HCT116 (cell line): ENCODE results near the gene OR5H6. TPM values are rescaled to one million over a fixed set of nuclear protein-coding genes. Genes with fewer than 3 reads are reported as not detected.

Experiments used
- ATAC-seq: fragments of 200-7000 bp; cut with Tn5 transposase; 2 replicates; pipeline ENCODE4 v1.9.1; 2020; ENCODE audit warnings: mild to moderate bottlenecking, moderate library complexity
- BruUV-seq: library from RNA; stranded (reverse); fragments of 400-500 nt; replicated peaks from 2 replicates; lab custom pipeline; 2021; lab: Mats Ljungman, UMichigan
- CTCF ChIA-PET: fragments of 300-600 bp; sonication (Branson Sonifier 250); formaldehyde crosslinking; loops from one replicate; lab custom pipeline; 2021; ENCODE audit warnings: antibody characterized with exemption; lab: Charles Lee
- POLR2A ChIA-PET: fragments of 300-600, 350-600 bp; sonication (Branson Sonifier 250); formaldehyde crosslinking; loops from one replicate; lab custom pipeline; 2021; ENCODE audit warnings: antibody characterized with exemption; lab: Charles Lee
- RAD21 ChIA-PET, 2 experiments: fragments of 300-600 bp; sonication (Branson Sonifier 250); formaldehyde crosslinking; loops; one replicate each; lab custom pipeline; 2023; ENCODE audit warnings: low total read pairs in 2 of 2; ENCODE audit not compliant: uncharacterized antibody in 2 of 2, unreplicated experiment in 2 of 2, low non-redundant PET in 1 of 2; lab: Charles Lee
- DNase-seq: peaks from one replicate; pipeline ENCODE4 v3.0.0-alpha.2; 2010; ENCODE audit warnings: low read depth, low spot score
- H2AFZ ChIP-seq: fragments of 200-600 bp; shearing (Covaris generic), sonication (generic); 2 replicates; pipeline ENCODE4 v1.6.1; 2017; ENCODE audit warnings: low read depth, mixed run types, mixed read lengths, antibody characterized with exemption, low read length; ENCODE audit not compliant: poor library complexity, severe bottlenecking
- H3K27ac ChIP-seq: 2 replicates; pipeline ENCODE4 v1.5.1; 2012; ENCODE audit warnings: low read depth, low read length
- H3K27me3 ChIP-seq: fragments of 200-600 bp; sonication (generic); 2 replicates; pipeline ENCODE4 v1.6.1; 2016; ENCODE audit warnings: mixed run types, low read length, mixed read lengths; ENCODE audit not compliant: insufficient read depth
- H3K36me3 ChIP-seq, 2 experiments: fragments of 200-500 bp in 1 of 2; fragments of 200-600 bp in 1 of 2; sonication (Bioruptor generic) in 1 of 2; sonication (generic) in 1 of 2; 2 replicates each; pipeline versions ENCODE4 v1.5.1 to v1.6.1; 2014 to 2016; ENCODE audit warnings: low read length in 2 of 2, inconsistent platforms in 1 of 2, mixed read lengths in 1 of 2, mixed run types in 1 of 2; ENCODE audit not compliant: insufficient read depth in 2 of 2, control insufficient read depth in 1 of 2
- H3K4me1 ChIP-seq, 2 experiments: fragments of 200-600 bp in 1 of 2; sonication (generic) in 1 of 2; 2 replicates each; pipeline versions ENCODE4 v1.5.1 to v1.6.1; 2012 to 2017; ENCODE audit warnings: low read length in 2 of 2, inconsistent platforms in 1 of 2, mild to moderate bottlenecking in 1 of 2, mixed read lengths in 1 of 2, mixed run types in 1 of 2, moderate library complexity in 1 of 2; ENCODE audit not compliant: insufficient read depth in 2 of 2, control insufficient read depth in 1 of 2
- H3K4me2 ChIP-seq: fragments of 200-600 bp; sonication (generic); 2 replicates; pipeline ENCODE4 v1.6.1; 2017; ENCODE audit warnings: mixed run types, low read length, mixed read lengths
- H3K4me3 ChIP-seq, 2 experiments: fragments of 200-600 bp in 1 of 2; sonication (generic) in 1 of 2; replicated peaks in 1 of 2; 2 replicates each; pipeline ENCODE4 v1.5.1; 2011 to 2016; ENCODE audit warnings: low read length in 2 of 2, control low read depth in 1 of 2, low read depth in 1 of 2, mild to moderate bottlenecking in 1 of 2, mixed read lengths in 1 of 2, mixed run types in 1 of 2
- H3K79me2 ChIP-seq: fragments of 200-600 bp; sonication (generic); 2 replicates; pipeline ENCODE4 v1.6.1; 2017; ENCODE audit warnings: mild to moderate bottlenecking, mixed run types, low read length, moderate library complexity, mixed read lengths; ENCODE audit not compliant: insufficient read depth
- H3K9ac ChIP-seq: fragments of 200-600 bp; sonication (generic); 2 replicates; pipeline ENCODE4 v1.6.1; 2016; ENCODE audit warnings: low read length, mixed read lengths
- H3K9me2 ChIP-seq: fragments of 200-600 bp; sonication (generic), shearing (Covaris generic); 2 replicates; pipeline ENCODE4 v1.6.1; 2017; ENCODE audit warnings: mixed run types, mild to moderate bottlenecking, moderate library complexity; ENCODE audit not compliant: insufficient read depth
- H3K9me3 ChIP-seq, 2 experiments: fragments of 200-500 bp in 1 of 2; fragments of 200-600 bp in 1 of 2; sonication (Bioruptor generic) in 1 of 2; sonication (generic) in 1 of 2; 2 replicates each; pipeline ENCODE4 v1.6.1; 2014 to 2017; ENCODE audit warnings: low read length in 2 of 2, mixed read lengths in 2 of 2, inconsistent platforms in 1 of 2, low read depth in 1 of 2, mild to moderate bottlenecking in 1 of 2, mixed run types in 1 of 2, moderate library complexity in 1 of 2; ENCODE audit not compliant: control insufficient read depth in 1 of 2, insufficient read depth in 1 of 2
- H4K20me1 ChIP-seq: fragments of 200-600 bp; sonication (generic), shearing (Covaris generic); 2 replicates; pipeline ENCODE4 v1.6.1; 2017; ENCODE audit warnings: mixed run types, mild to moderate bottlenecking, moderate library complexity; ENCODE audit not compliant: insufficient read depth
- CBX3 ChIP-seq: IDR thresholded peaks from 2 replicates; pipeline ENCODE4 v1.6.1; 2012; ENCODE audit warnings: low read depth
- CEBPB ChIP-seq: IDR thresholded peaks from 2 replicates; pipeline ENCODE4 v1.6.1; 2012; ENCODE audit warnings: low read depth
- EGR1 ChIP-seq: IDR thresholded peaks from 2 replicates; pipeline ENCODE4 v1.6.1; 2012; ENCODE audit warnings: low read depth
- ELF1 ChIP-seq: IDR thresholded peaks from 2 replicates; pipeline ENCODE4 v1.6.1; 2012; ENCODE audit warnings: low read depth, borderline replicate concordance
- EZH2 ChIP-seq: fragments of 200-600 bp; sonication (generic); IDR thresholded peaks from 2 replicates; pipeline ENCODE4 v1.6.1; 2017; ENCODE audit warnings: antibody characterized with exemption, mixed run types
- EZH2phosphoT487 ChIP-seq: fragments of 200-600 bp; IDR thresholded peaks from 2 replicates; pipeline ENCODE4 v1.6.1; 2018; ENCODE audit warnings: antibody characterized with exemption, borderline replicate concordance
- FOSL1 ChIP-seq: IDR thresholded peaks from 2 replicates; pipeline ENCODE4 v1.6.1; 2012; ENCODE audit warnings: low read depth
- JUND ChIP-seq: IDR thresholded peaks from 2 replicates; pipeline ENCODE4 v1.6.1; 2012
- POLR2A ChIP-seq: IDR thresholded peaks from 2 replicates; pipeline ENCODE4 v1.7.0; 2011; ENCODE audit warnings: borderline replicate concordance; ENCODE audit not compliant: insufficient read depth, insufficient read length; ENCODE audit errors: extremely low read depth
- POLR2AphosphoS5 ChIP-seq: IDR thresholded peaks from 2 replicates; pipeline ENCODE4 v1.6.1; 2011; ENCODE audit warnings: mild to moderate bottlenecking, low read depth, low read length, moderate library complexity
- RAD21 ChIP-seq: IDR thresholded peaks from 2 replicates; pipeline ENCODE4 v1.6.1; 2012; ENCODE audit warnings: low read depth, mild to moderate bottlenecking
- SIN3A ChIP-seq: IDR thresholded peaks from 2 replicates; pipeline ENCODE4 v1.6.1; 2012; ENCODE audit warnings: low read depth
- SP1 ChIP-seq: IDR thresholded peaks from 2 replicates; pipeline ENCODE4 v1.6.1; 2012; ENCODE audit warnings: low read depth
- SRF ChIP-seq: IDR thresholded peaks from 2 replicates; pipeline ENCODE4 v1.6.1; 2012; ENCODE audit warnings: low read depth
- YY1 ChIP-seq: IDR thresholded peaks from 2 replicates; pipeline ENCODE4 v1.6.1; 2011; ENCODE audit warnings: low read length, low read depth, moderate library complexity, mild to moderate bottlenecking; ENCODE audit not compliant: insufficient replicate concordance; ENCODE audit errors: extremely low read depth
- intact Hi-C: fragments of 100-400 bp; cut with micrococcal nuclease; formaldehyde crosslinking; loops from 2 replicates; pipeline ENCODE4 v1.10.0; 2022
- total RNA-seq: library from RNA; stranded (reverse); gene quantifications from one replicate; pipeline ENCODE4 v1.2.1, GENCODE V29; 2021; ENCODE audit not compliant: unreplicated experiment
- TF ChIP-seq, protein P1 (sequence below): IDR thresholded peaks from 2 replicates; pipeline ENCODE4 v1.6.1; 2011; ENCODE audit warnings: mild to moderate bottlenecking, low read length, moderate library complexity; ENCODE audit not compliant: insufficient replicate concordance; ENCODE audit errors: extremely low read depth
- TF ChIP-seq, protein P2 (sequence below), 3 experiments: fragments of 200-600 bp in 1 of 3; sonication (generic) in 1 of 3; IDR thresholded peaks in 2 of 3; conservative IDR thresholded peaks in 1 of 3; 2 replicates each; pipeline ENCODE4 v1.5.1; 2012 to 2017; ENCODE audit warnings: low read depth in 2 of 3, low read length in 2 of 3, antibody characterized with exemption in 1 of 3, borderline replicate concordance in 1 of 3, control low read depth in 1 of 3, mild to moderate bottlenecking in 1 of 3, mixed read lengths in 1 of 3, mixed run types in 1 of 3, moderate library complexity in 1 of 3; ENCODE audit not compliant: insufficient read depth in 1 of 3
- TF ChIP-seq, protein P3 (sequence below): IDR thresholded peaks from 2 replicates; pipeline ENCODE4 v1.6.1; 2012
- TF ChIP-seq, protein P4 (sequence below): IDR thresholded peaks from 2 replicates; pipeline ENCODE4 v1.6.1; 2012

OR5H6 gene
- total RNA-seq, 1 experiment from 2014 or later: not detected

DNA sequence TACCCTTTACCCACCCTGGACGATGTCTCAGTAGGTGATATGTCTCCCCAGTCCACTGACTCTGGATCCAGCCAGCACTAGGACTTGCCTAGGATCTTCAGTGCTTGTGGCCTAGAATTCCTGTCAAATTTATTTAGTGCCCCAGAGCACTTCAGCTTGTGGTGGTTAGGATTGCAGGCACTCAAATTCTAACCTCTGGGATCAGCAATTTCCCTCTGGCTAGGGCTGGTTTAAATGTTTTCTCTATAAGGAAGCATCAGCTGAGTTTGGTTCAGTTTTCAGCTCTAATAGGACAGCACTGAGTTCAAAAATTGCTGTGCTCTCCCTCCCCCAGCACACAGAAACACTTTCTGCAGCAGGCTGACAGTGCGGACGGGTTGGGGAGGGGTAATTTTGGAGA lies 8.1 kb downstream of the OR5H6 start:
- Histone ChIP-seq H3K36me3 (no peaks in the 10 kb centered on the region), H2AFZ (no peak overlapping the region), H3K9ac (no peak overlapping the region), H3K9me2 (no peaks in the 10 kb centered on the region), H3K9me3 (0 out of 4 replicates have a peak, but pooled peaks cover 0 to 10% of the 10 kb centered on the region in 2 experiments), H3K4me2 (no peak overlapping the region), H3K4me3 (no peak overlapping the region), H3K4me1 (no peaks in the 10 kb centered on the region), H3K27ac (no peak overlapping the region), H3K79me2 (no peaks in the 10 kb centered on the region)
- ATAC-seq: no peak
- CTCF ChIA-PET: no interaction called here
- no TSS peak for BruUV-seq
- TF ChIP-seq CEBPB (no peak), RAD21 (no peak), SRF (no peak), SIN3A (no peak), POLR2AphosphoS5 (no peak)
- TF ChIP-seq, all 23 proteins: peak for 0
- no peak for DNase-seq
- Histone ChIP-seq H3K27me3 (no peaks in the 10 kb centered on the region), H4K20me1 (no peaks in the 10 kb centered on the region)
- RAD21 ChIA-PET: no interaction called here
- intact Hi-C loops: no loop called here
- POLR2A ChIA-PET: no interaction called here

DNA sequence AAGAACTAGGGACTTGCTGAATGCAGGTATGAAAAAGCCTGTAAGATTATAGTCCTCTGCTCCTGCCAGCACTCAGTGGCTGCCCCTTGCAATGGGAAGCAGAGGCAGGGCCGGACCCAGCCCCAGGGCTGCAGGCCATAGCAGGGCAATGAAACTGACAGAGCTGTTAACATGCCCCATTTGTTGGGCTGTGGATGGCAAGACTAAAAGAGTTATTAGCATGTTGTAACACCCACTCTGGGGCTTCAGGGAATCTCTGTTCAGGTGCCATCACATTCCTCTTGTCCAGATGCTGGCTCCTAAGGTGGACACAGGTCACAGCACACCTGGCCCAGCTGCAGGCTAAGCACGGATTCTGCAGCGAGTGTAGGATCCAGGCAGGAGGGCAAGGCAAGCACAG lies 10.9 kb downstream of the OR5H6 start:
- CTCF ChIA-PET: no interaction called here
- POLR2A ChIA-PET: no interaction called here
- no peak for ATAC-seq
- no peak for TF ChIP-seq EZH2phosphoT487
- no peak for TF ChIP-seq EGR1
- TF ChIP-seq CBX3: no peak
- TF ChIP-seq, protein P1, sequence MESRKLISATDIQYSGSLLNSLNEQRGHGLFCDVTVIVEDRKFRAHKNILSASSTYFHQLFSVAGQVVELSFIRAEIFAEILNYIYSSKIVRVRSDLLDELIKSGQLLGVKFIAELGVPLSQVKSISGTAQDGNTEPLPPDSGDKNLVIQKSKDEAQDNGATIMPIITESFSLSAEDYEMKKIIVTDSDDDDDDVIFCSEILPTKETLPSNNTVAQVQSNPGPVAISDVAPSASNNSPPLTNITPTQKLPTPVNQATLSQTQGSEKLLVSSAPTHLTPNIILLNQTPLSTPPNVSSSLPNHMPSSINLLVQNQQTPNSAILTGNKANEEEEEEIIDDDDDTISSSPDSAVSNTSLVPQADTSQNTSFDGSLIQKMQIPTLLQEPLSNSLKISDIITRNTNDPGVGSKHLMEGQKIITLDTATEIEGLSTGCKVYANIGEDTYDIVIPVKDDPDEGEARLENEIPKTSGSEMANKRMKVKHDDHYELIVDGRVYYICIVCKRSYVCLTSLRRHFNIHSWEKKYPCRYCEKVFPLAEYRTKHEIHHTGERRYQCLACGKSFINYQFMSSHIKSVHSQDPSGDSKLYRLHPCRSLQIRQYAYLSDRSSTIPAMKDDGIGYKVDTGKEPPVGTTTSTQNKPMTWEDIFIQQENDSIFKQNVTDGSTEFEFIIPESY: no peak
- TF ChIP-seq JUND: no peak
- TF ChIP-seq EZH2: no peak
- no peak for TF ChIP-seq SRF
- TF ChIP-seq RAD21: no peak
- no peak for TF ChIP-seq CEBPB
- no peak for TF ChIP-seq FOSL1
- no peak for TF ChIP-seq ELF1
- TF ChIP-seq POLR2A: no peak
- TF ChIP-seq, protein P2, sequence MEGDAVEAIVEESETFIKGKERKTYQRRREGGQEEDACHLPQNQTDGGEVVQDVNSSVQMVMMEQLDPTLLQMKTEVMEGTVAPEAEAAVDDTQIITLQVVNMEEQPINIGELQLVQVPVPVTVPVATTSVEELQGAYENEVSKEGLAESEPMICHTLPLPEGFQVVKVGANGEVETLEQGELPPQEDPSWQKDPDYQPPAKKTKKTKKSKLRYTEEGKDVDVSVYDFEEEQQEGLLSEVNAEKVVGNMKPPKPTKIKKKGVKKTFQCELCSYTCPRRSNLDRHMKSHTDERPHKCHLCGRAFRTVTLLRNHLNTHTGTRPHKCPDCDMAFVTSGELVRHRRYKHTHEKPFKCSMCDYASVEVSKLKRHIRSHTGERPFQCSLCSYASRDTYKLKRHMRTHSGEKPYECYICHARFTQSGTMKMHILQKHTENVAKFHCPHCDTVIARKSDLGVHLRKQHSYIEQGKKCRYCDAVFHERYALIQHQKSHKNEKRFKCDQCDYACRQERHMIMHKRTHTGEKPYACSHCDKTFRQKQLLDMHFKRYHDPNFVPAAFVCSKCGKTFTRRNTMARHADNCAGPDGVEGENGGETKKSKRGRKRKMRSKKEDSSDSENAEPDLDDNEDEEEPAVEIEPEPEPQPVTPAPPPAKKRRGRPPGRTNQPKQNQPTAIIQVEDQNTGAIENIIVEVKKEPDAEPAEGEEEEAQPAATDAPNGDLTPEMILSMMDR (IDR thresholded peaks at IDR 0.05 in 2 of 3, conservative IDR thresholded peaks at IDR 0.05 in 1 of 3; ENCODE audit: borderline replicate concordance in 1 of 3, insufficient read depth in 1 of 3, low read depth in 2 of 3, low read length in 2 of 3): no peak
- TF ChIP-seq, protein P3, sequence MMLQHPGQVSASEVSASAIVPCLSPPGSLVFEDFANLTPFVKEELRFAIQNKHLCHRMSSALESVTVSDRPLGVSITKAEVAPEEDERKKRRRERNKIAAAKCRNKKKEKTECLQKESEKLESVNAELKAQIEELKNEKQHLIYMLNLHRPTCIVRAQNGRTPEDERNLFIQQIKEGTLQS: no peak
- TF ChIP-seq YY1: no peak
- TF ChIP-seq POLR2AphosphoS5: no peak
- no peak for TF ChIP-seq SP1
- TF ChIP-seq, protein P4, sequence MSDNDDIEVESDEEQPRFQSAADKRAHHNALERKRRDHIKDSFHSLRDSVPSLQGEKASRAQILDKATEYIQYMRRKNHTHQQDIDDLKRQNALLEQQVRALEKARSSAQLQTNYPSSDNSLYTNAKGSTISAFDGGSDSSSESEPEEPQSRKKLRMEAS: no peak

More for the DNA sequence above, 10.9 kb downstream of the OR5H6 start:
- no peaks in the 10 kb centered on the region for H4K20me1 ChIP-seq
- H2AFZ ChIP-seq: no peak overlapping the region
- H3K9ac ChIP-seq: no peak overlapping the region
- no peak overlapping the region for H3K4me3 ChIP-seq
- no peaks in the 10 kb centered on the region for H3K27me3 ChIP-seq
- RAD21 ChIA-PET: no interaction called here
- no peaks in the 10 kb centered on the region for H3K36me3 ChIP-seq
- BruUV-seq: no TSS peak
- intact Hi-C loops: no loop called here
- no peak overlapping the region for H3K4me2 ChIP-seq
- H3K9me2 ChIP-seq: no peaks in the 10 kb centered on the region
- no peaks in the 10 kb centered on the region for H3K4me1 ChIP-seq
- DNase-seq: no peak
- 0 out of 4 replicates have a peak, but pooled peaks cover 0 to 9% of the 10 kb centered on the region in 2 experiments for H3K9me3 ChIP-seq
- no peaks in the 10 kb centered on the region for H3K79me2 ChIP-seq
- H3K27ac ChIP-seq: no peak overlapping the region
